ENCODE results near the gene COL18A1.

- TF ChIP-seq POLR2A (IDR thresholded peaks at IDR 0.05) = no peak
- TF ChIP-seq CTCF (IDR thresholded peaks at IDR 0.05) = no peak
These were observed 39.8 kb upstream of the COL18A1 start for GRCh38 chr21:45365186-45365607.
